Stimulated activated CD8-positive, alpha-beta memory T cell treated with anti-CD3 and anti-CD28 coated beads, Interleukin-4, amount 100 ng/mL, for 24 hours (primary cell): ENCODE measurements around the gene DNPH1.

Source experiments
- DNase-seq: peaks from one replicate; pipeline ENCODE4 v3.0.0-alpha.2; 2020; ENCODE audit warnings: low read depth

DNPH1 gene

GRCh38 chr6:43211955-43212354 is 17.3 kb downstream of the DNPH1 start:
- no peak for DNase-seq

DNA sequence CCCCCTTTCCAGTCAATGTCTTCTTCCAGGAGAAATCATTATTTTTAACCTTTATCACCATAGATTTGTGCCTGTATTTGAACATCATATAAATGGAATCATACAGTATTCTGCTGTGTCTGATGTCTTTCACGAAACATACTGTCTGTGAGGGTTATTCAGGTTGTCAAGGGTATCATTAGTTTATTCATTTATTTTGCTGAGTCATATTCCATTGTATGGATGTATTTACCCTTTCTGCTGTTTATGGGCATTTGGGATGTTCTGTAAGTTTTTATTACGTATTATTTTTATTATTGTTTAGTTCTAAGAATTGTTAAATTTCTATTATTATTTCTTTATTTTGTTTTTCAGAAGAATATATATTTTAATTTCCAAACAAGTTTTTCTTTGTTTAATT is 22.0 kb downstream of the DNPH1 start:
- DNase-seq, result no peak

- DNase-seq, result no peak
Measured at GRCh38 chr6:43205849-43206248, 23.4 kb downstream of the DNPH1 start.

DNA sequence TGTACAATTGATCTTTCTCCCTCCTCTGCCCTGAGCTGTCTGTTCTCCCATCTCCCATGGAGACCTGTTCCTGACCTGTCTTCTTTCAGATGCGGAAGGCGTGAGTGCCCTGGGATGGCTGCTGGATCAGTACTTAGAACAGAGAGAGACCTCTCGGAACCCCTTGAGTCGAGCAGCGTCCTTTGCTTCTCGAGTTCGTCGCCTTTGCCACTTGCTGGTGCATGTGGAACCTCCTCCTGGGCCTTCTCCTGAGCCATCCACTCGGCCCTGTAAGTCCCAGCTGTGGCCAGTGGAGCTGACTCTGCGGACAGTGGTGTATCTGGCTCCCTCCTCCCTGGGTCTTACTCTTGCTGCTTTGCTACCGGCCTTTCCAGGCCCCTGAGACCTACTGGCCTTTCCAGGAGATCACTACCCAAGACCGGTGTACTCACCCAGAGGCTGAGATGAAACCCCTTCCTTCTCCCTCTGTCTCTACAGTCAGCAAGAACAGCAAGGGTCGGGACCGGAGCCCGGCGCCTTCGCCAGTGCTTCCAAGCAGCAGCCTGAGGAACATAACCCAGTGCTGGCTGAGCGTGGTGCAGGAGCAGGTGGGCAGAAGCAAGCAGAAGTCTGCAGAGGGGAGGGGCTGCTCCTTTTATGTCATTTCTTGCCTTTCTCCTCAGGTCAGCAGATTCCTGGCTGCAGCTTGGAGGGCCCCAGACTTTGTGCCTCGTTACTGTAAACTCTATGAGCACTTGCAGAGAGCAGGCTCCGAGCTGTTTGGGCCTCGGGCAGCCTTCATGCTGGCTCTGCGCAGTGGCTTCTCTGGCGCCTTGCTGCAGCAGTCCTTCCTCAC is 24.8 kb downstream of the DNPH1 start:
- no peak for DNase-seq

DNA sequence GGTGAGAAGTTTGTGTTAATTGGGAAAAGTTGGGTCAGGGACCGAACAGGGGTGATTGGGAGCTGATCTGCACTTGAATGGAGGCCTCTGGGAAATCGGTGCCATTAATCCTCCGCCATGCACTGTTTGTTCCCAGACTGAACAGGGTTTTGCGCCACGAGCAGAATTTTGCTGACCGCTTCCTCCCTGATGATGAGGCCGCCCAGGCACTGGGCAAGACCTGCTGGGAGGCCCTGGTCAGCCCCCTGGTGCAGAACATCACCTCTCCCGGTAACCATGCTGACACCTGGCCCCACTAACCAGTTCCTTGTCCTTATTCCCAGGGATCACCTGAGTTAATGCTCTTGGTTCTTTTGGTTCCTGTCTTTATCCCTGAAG is 25.6 kb downstream of the DNPH1 start:
- no peak for DNase-seq

DNA sequence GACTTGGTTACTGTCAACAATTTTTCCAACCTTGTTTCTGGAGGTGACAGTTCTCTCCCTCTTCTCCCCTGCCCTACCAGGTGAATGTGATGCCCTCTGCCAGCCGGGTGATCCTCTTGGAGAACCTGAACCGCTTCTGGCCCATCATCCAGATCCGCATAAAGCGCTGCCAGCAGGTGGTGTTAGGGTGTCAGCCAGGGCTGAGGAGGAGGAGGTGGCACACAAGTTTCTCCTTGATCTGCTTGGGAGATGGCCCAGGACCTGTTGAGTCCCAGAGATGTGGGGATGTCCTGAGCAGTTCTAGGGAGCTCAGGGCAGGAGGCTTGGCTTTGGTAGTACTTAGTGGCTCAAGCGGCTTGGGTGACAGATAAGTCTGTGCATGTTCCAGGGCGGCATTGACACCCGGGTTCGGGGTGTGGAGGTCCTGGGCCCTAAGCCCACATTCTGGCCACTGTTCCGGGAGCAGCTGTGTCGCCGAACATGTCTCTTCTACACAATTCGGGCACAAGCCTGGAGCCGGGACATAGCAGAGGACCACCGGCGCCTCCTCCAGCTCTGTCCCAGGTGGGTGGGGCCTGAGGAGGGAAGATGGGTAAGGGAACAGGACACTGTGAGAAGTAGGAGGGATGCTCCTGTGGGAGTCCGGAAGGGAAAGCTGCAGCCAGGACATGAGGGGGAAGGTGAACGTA is 26.1 kb downstream of the DNPH1 start:
- no peak for DNase-seq

DNA sequence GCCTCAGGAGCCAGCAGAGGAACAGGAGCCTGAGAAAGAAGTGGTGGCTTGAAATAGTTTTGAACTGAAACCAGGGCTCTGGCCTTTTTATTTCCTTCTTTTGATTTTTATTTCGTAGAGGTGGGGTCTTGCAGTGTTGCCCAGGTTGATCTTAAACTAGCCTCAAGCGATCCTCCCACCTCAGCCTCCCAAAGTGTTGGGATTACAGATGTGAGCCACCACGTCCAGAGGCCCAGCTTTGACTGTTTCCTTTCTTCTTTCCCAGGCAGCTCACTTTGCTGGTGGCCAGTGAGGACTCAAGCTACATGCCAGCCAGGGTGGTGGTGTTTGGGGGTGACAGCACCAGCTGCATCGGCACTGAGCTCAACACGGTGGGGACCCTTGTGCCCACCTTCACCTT is 26.8 kb downstream of the DNPH1 start:
- no peak for DNase-seq

GRCh38 chr6:43200541-43200940 is 28.7 kb downstream of the DNPH1 start:
- no peak for DNase-seq

DNA sequence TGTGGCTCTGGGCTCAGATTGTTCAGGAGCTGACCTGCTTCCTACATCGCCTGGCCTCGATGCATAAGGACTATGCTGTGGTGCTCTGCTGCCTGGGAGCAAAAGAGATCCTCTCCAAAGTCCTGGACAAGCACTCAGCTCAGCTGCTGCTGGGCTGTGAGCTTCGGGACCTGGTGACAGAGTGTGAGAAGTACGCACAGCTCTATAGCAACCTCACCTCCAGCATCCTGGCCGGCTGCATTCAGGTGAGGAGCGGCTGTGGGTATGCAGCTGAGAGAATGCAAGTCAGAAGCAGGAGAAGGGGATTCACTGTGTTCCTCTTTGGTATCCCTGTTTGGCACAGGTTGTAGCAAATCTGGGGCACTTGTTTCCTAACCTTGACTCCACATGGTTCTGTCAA is 29.4 kb downstream of the DNPH1 start:
- DNase-seq, result no peak

- DNase-seq, result no peak
Measured at GRCh38 chr6:43196337-43196736, 32.9 kb downstream of the DNPH1 start.

GRCh38 chr6:43193929-43194328 is 35.4 kb downstream of the DNPH1 start:
- DNase-seq, result no peak

DNA sequence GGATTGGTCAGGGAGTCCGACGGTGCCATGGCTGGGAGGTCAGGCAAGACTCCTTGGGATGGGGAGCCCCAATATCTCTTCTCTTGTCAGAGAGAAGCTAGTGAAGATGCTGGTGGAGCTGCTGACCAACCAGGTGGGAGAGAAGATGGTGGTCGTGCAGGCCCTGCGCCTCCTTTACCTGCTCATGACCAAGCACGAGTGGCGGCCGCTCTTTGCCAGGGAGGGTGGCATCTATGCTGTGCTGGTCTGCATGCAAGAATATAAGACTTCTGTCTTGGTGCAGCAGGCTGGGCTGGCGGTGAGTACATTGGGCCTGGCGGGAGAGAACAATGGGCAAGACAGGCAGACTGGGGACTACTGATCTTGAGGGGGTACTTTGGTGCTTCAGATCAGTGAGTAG is 36.4 kb downstream of the DNPH1 start:
- DNase-seq, result no peak

DNA sequence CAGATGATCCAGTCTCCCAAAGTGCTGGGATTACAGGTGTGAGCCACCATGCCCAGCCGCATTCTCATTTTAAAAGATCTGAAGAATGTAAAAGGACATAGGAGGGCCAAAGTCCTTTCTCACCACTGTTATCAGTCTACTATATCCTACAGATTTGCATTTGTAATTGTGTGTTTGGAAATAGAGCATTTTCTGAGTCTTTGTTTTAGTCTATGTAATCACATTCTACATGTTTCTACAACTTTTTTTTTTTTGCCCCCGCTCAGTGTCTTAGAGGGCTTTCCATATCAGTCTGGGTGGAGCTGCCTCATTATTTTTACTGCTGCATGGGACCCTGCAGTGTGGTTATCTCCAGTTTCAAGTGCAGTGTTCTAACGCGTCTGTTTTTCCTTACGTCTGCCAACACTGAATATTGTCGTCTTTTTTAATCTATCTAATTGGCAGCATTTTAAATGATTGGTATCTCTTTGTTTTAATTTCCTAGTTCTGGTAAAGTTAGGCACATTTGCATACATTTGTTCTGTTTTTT is 39.4 kb downstream of the DNPH1 start:
- no peak for DNase-seq

GRCh38 chr6:43188426-43188825 is 40.9 kb downstream of the DNPH1 start:
- DNase-seq, result no peak

- DNase-seq, result no peak
Measured at GRCh38 chr6:43187821-43188220, 41.5 kb downstream of the DNPH1 start.

DNA sequence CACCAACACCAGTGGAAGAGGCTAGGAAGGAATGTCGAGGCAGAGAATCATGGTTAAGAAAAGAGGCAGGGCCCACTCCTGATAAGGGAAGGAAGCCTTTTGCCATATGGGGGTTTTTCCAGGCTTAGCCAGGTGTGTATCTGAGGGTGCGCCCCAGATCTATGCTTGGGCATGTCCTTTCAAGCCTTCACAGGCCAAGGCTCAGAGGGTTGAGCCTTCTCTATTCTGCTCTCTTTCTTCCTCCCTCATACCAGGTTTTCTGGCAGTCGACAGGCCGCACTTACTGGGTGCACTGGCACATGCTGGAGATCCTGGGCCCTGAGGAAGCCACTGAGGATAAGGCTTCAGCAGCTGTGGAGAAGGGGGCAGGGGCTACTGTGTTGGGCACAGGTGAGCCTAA is 42.6 kb downstream of the DNPH1 start:
- no peak for DNase-seq

DNA sequence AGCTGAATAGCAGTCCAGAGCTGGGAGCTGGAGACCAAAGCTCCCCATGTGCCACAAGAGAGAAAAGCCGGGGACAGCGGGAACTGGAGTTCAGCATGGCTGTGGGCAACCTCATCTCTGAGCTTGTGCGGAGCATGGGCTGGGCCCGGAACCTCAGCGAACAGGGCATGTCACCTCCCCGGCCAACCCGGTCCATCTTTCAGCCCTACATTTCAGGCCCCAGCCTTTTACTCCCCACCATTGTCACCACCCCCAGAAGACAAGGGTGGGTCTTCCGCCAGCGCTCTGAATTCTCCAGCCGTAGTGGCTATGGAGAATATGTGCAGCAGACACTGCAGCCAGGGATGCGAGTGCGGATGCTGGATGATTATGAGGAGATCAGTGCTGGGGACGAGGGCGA is 43.3 kb downstream of the DNPH1 start:
- no peak for DNase-seq

GRCh38 chr6:43185391-43185985 is 43.8 kb downstream of the DNPH1 start:
- DNase-seq, result no peak

- no peak for DNase-seq
Measured at GRCh38 chr6:43184268-43184985, 44.9 kb downstream of the DNPH1 start.

- DNase-seq, result no peak
Measured at GRCh38 chr6:43183441-43183840, 45.8 kb downstream of the DNPH1 start.

DNA sequence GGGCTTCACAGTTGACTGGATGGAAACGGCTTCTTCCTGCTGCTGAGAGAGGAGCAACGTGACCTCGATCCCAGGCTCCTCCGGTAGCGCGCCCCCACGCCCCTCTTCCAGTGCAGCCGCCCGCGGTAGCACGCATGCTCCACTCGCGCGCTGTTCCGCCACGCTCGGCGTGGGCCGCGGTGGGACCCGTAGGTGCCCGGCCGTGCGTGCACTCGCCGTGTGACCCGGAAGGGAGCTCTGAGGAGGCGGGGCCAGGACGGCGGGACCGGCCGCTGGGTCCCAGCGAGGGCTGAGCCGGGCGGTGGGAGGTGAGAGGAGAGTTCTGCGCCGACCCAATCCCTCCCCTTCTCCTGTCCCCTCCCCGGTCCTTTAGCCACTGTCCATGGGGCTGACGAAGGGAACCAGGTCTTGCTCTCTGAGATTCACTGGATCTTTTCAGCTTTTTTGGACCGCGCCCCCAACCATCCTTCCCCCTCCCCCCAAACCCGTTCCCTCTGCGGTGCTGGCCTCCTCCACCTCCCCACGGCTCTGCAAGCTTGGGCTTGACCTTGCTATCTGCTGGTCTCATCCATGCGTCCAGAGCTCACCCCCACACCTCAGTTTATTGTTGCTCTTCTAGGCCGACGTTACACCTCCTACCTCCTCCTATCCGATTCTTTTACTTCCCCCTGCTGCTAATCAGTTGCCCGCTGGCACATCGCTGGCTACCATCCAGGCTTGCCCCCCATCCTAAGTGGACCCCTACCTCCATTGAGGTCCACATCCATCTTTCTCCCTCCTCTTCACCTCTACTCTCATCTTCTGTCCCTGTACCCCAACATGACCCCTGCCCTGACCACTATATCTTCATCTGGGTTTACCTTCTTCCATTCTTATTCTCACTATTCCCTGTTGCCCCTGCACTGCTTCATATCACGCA is 47.1 kb downstream of the DNPH1 start, which contains the start of gene CUL9:
CUL9 (plus strand) TSS at position 255 of the 919 bp plus-strand sequence. CDS start 2,115 bp downstream, outside the sequence.
- peak; percentile 75 for DNase-seq
